Sigmoid colon (tissue), 4 donors: ENCODE measurements around the gene ADAM23.

Source experiments
- POLR2A ChIP-seq, 2 donors: fragments of 450-650 bp; IDR thresholded peaks; one replicate each; pipeline ENCODE4 v1.6.1; 2016; ENCODE audit warnings: antibody characterized with exemption in 2 of 2, mild to moderate bottlenecking in 2 of 2, moderate library complexity in 2 of 2
- POLR2AphosphoS5 ChIP-seq, 4 donors: sonication (generic); formaldehyde crosslinking; IDR thresholded peaks; one replicate each; pipeline ENCODE4 v1.6.1; 2017; ENCODE audit warnings: antibody characterized with exemption in 4 of 4
- TF ChIP-seq, protein P1 (sequence below), 4 experiments: fragments of 450-650 bp in 3 of 4; fragments of 200-600 bp in 1 of 4; IDR thresholded peaks; one replicate each; pipeline ENCODE4 v1.5.1; 2016 to 2019; ENCODE audit warnings: antibody characterized with exemption in 4 of 4, mild to moderate bottlenecking in 3 of 4, moderate library complexity in 2 of 4

DNA sequence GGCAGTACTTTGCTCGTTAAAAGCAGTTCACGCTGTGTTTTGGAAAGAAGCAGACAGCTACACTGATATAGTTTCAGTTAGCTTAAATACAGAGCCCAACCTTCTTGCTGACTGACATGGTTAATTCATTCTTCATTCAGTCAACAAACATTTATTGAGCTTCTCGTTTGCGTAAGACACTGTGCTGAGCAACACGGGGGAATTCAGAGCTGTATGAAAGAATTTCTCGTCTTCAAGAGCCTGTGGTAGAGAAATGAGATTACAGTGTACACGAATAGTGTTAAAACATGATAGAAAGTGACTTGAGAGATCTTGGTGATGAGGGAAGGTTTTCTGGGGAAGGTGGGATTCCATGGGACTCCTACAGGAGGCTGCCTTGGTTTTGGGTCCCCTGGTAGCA is 44.7 kb downstream of the ADAM23 start:
- TF ChIP-seq POLR2A (IDR thresholded peaks at IDR 0.05) (no peak), POLR2AphosphoS5 (IDR thresholded peaks at IDR 0.05) (no peak)
- TF ChIP-seq, protein P1, sequence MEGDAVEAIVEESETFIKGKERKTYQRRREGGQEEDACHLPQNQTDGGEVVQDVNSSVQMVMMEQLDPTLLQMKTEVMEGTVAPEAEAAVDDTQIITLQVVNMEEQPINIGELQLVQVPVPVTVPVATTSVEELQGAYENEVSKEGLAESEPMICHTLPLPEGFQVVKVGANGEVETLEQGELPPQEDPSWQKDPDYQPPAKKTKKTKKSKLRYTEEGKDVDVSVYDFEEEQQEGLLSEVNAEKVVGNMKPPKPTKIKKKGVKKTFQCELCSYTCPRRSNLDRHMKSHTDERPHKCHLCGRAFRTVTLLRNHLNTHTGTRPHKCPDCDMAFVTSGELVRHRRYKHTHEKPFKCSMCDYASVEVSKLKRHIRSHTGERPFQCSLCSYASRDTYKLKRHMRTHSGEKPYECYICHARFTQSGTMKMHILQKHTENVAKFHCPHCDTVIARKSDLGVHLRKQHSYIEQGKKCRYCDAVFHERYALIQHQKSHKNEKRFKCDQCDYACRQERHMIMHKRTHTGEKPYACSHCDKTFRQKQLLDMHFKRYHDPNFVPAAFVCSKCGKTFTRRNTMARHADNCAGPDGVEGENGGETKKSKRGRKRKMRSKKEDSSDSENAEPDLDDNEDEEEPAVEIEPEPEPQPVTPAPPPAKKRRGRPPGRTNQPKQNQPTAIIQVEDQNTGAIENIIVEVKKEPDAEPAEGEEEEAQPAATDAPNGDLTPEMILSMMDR (IDR thresholded peaks at IDR 0.05): no peak
